ENCODE measurements around the gene DYNLT1. TPM values are rescaled to one million over a fixed set of nuclear protein-coding genes. Genes with fewer than 3 reads are reported as not detected.

The DYNLT1 gene
- total and polyA plus RNA-seq, 10 of the 15 experiments (the other 5 are each of a cell fraction or from before 2014, with no cell fraction given) = 33.6 to 298 (median 89.2) TPM

- ChIA-PET POLR2A (interaction anchor here (0.8 kb wide), 1 partner anchor 155 kb away, joined by 3 read pairs; no protein-coding TSS in a partner anchor), RAD21 (ENCODE audit: unreplicated experiment) (no interaction called here), SMC1A (ENCODE audit: uncharacterized antibody, unreplicated experiment) (interaction anchor here (1.1 to 3.4 kb wide), 2 partner anchors 22 to 63 kb away, joined by 5 to 12 read pairs; partner anchors contain the start of gene SYTL3), CTCF (interaction anchor here (1.6 to 3.0 kb wide), 2 partner anchors 63 to 407 kb away, joined by 3 to 18 read pairs; no protein-coding TSS in a partner anchor)
- no peak overlapping the region for H3K9ac ChIP-seq (ENCODE audit: control insufficient read depth, insufficient read depth, low read length)
- no peaks in the 10 kb centered on the region for H4K20me1 ChIP-seq (ENCODE audit: control insufficient read depth, insufficient read depth)
- no peaks in the 10 kb centered on the region for H3K9me3 ChIP-seq (replicated peaks; ENCODE audit: control insufficient read depth, insufficient read depth, low read length)
- no peaks in the 10 kb centered on the region for H3K27me3 ChIP-seq (replicated peaks in 1 of 2; ENCODE audit: control insufficient read depth in 2 of 2, insufficient read depth in 2 of 2, low read length in 1 of 2)
- 87% methylated on average over 9 of the region's 9 CpGs for WGBS (ENCODE audit: insufficient coverage, insufficient replicate concordance, low lambda C conversion rate, missing lambda C conversion rate)
- in situ Hi-C loops (cut with MboI) = no loop called here
- DNase-seq (ENCODE audit: low read depth, low spot score) (no peak), ATAC-seq (no peak), FAIRE-seq (no peak)
- no peak overlapping the region for H3K4me3 ChIP-seq
- peaks cover 13 to 25% of the 10 kb centered on the region in 2 experiments for H3K36me3 ChIP-seq (ENCODE audit: control insufficient read depth in 2 of 2, insufficient read depth in 2 of 2, low read length in 1 of 2)
- intact Hi-C loops (cut with micrococcal nuclease; ENCODE audit: unreplicated experiment) = no loop called here
- no peaks in the 10 kb centered on the region for H3K4me1 ChIP-seq (ENCODE audit: control insufficient read depth, insufficient read depth, low read length)
- no peaks in the 10 kb centered on the region for H3K79me2 ChIP-seq (ENCODE audit: control insufficient read depth, insufficient read depth, low read length)
- BruUV-seq (replicated peaks) = no TSS peak
- H3K27ac ChIP-seq (ENCODE audit: control insufficient read depth, insufficient read depth) = no peak overlapping the region
- no peak overlapping the region for H3K4me2 ChIP-seq (ENCODE audit: control insufficient read depth, insufficient read depth)
- no peak for TF ChIP-seq POLR2A (IDR thresholded peaks at IDR 0.05; ENCODE audit: low read depth, low read length)
- TF ChIP-seq CREM (IDR thresholded peaks at IDR 0.05; ENCODE audit: low read depth) = no peak
- TF ChIP-seq CEBPZ (IDR thresholded peaks at IDR 0.05; ENCODE audit: low read depth, low read length) = no peak
- no peak for TF ChIP-seq CREB1 (IDR thresholded peaks at IDR 0.05; ENCODE audit: low read depth)
- TF ChIP-seq POLR2AphosphoS5 (IDR thresholded peaks at IDR 0.05; ENCODE audit: low read length) = no peak
- no peak for TF ChIP-seq YY1 (IDR thresholded peaks at IDR 0.05; ENCODE audit: low read depth, low read length)
- TF ChIP-seq ZBED1 (IDR thresholded peaks at IDR 0.05; ENCODE audit: borderline replicate concordance) = no peak
- TF ChIP-seq RELA (IDR thresholded peaks at IDR 0.05; ENCODE audit: borderline replicate concordance, partially characterized antibody) = no peak
- TF ChIP-seq EP300 (IDR thresholded peaks at IDR 0.05; ENCODE audit: borderline replicate concordance in 1 of 2, control insufficient read depth in 1 of 2, low read depth in 2 of 2, low read length in 2 of 2) = no peak
- TF ChIP-seq SMAD1 (IDR thresholded peaks at IDR 0.05; ENCODE audit: low read depth, partially characterized antibody) = no peak
- no peak for TF ChIP-seq DPF2 (IDR thresholded peaks at IDR 0.05)
- TF ChIP-seq POLR2AphosphoS2 (IDR thresholded peaks at IDR 0.05; ENCODE audit: low read depth, low read length) = no peak
- TF ChIP-seq ZSCAN29 (IDR thresholded peaks at IDR 0.05) = no peak
- no peak for TF ChIP-seq TBL1XR1 (IDR thresholded peaks at IDR 0.05; ENCODE audit: low read depth, low read length)
- TF ChIP-seq GATAD2B (conservative IDR thresholded peaks at IDR 0.05; ENCODE audit: low read depth) = no peak
- TF ChIP-seq MLLT1 (IDR thresholded peaks at IDR 0.05) = no peak
- no peak for TF ChIP-seq STAT1 (conservative IDR thresholded peaks at IDR 0.05)
- TF ChIP-seq USF1 (IDR thresholded peaks at IDR 0.05; ENCODE audit: borderline replicate concordance, extremely low read length, insufficient read depth, low read depth, low read length) = no peak
- H2AFZ ChIP-seq (ENCODE audit: control insufficient read depth, low read depth, low read length) = no peak overlapping the region
Observed at GRCh38 chr6:158627940-158628211, 16.7 kb downstream of the DYNLT1 start.

Measured in GM12878 (cell line).